ENCODE data around the gene IFITM1.

- TF ChIP-seq CTCF (IDR thresholded peaks at IDR 0.05; ENCODE audit: poor library complexity) (no peak), EZH2 (IDR thresholded peaks at IDR 0.05; ENCODE audit: borderline replicate concordance) (no peak), EZH2phosphoT487 (IDR thresholded peaks at IDR 0.05; ENCODE audit: low read depth, severe bottlenecking, unreplicated experiment) (no peak)
Observed at GRCh38 chr11:276219-276618, 37.6 kb upstream of the IFITM1 start.
